Sigmoid colon (tissue), 4 donors: ENCODE results near the gene MRTFB.

Experiments
- CTCF ChIP-seq, 4 experiments: fragments of 450-650 bp in 3 of 4; fragments of 200-600 bp in 1 of 4; IDR thresholded peaks; one replicate each; pipeline ENCODE4 v1.5.1; 2016 to 2019; ENCODE audit warnings: antibody characterized with exemption in 4 of 4, mild to moderate bottlenecking in 3 of 4, moderate library complexity in 2 of 4
- EP300 ChIP-seq, 4 donors: sonication (generic); formaldehyde crosslinking; IDR thresholded peaks; one replicate each; pipeline ENCODE4 v1.6.1; 2017; ENCODE audit warnings: antibody characterized with exemption in 4 of 4
- POLR2A ChIP-seq, 2 donors: fragments of 450-650 bp; IDR thresholded peaks; one replicate each; pipeline ENCODE4 v1.6.1; 2016; ENCODE audit warnings: antibody characterized with exemption in 2 of 2, mild to moderate bottlenecking in 2 of 2, moderate library complexity in 2 of 2
- POLR2AphosphoS5 ChIP-seq, 4 donors: sonication (generic); formaldehyde crosslinking; IDR thresholded peaks; one replicate each; pipeline ENCODE4 v1.6.1; 2017; ENCODE audit warnings: antibody characterized with exemption in 4 of 4

GRCh38 chr16:14148016-14148415 is 76.9 kb downstream of the MRTFB start:
- TF ChIP-seq CTCF (IDR thresholded peaks at IDR 0.05), result no peak
- no peak for TF ChIP-seq EP300 (IDR thresholded peaks at IDR 0.05)
- no peak for TF ChIP-seq POLR2AphosphoS5 (IDR thresholded peaks at IDR 0.05)
- TF ChIP-seq POLR2A (IDR thresholded peaks at IDR 0.05), result no peak
